Body of pancreas (tissue), 4 donors: ENCODE measurements around the gene SMARCAD1. TPM values are rescaled to one million over a fixed set of nuclear protein-coding genes. Genes with fewer than 3 reads are reported as not detected.

Source experiments
- ATAC-seq: fragments of 150-250 bp; one replicate; pipeline ENCODE4 v1.9.1; 2016
- DNase-seq, 4 donors: peaks; one replicate each; pipeline ENCODE4 v3.0.0-alpha.2; 2019
- H3K27ac ChIP-seq, 4 donors: fragments of 200-600 bp; sonication (generic); 1 replicate in 3 of 4; 2 replicates in 1 of 4; pipeline versions ENCODE4 v1.5.1 to v1.6.1; 2016 to 2019; ENCODE audit warnings: mild to moderate bottlenecking in 1 of 4, mixed read lengths in 1 of 4, moderate library complexity in 1 of 4
- H3K27me3 ChIP-seq, 2 donors: fragments of 200-600 bp; sonication (generic); one replicate each; pipeline ENCODE4 v1.6.0; 2016; ENCODE audit warnings: mild to moderate bottlenecking in 1 of 2
- H3K36me3 ChIP-seq, 2 donors: fragments of 200-600 bp; sonication (generic); replicated peaks in 1 of 2; 2 replicates each; pipeline ENCODE4 v1.5.1; 2016; ENCODE audit warnings: low read depth in 2 of 2; ENCODE audit not compliant: insufficient read depth in 1 of 2
- H3K4me1 ChIP-seq: fragments of 200-600 bp; sonication (generic); one replicate; pipeline ENCODE4 v1.6.0; 2016
- H3K4me3 ChIP-seq, 2 donors: fragments of 200-600 bp; sonication (generic); 1 replicate in 1 of 2; 2 replicates in 1 of 2; pipeline ENCODE4 v1.5.1; 2016 to 2019
- H3K9me3 ChIP-seq, 3 donors: fragments of 200-600 bp; sonication (generic); 1 replicate in 2 of 3; 2 replicates in 1 of 3; pipeline ENCODE4 v1.5.1; 2016
- CTCF ChIP-seq, 7 experiments: fragments of 450-650 bp in 4 of 7; fragments of 200-600 bp in 3 of 7; sonication (generic) in 3 of 7; IDR thresholded peaks; one replicate each; pipeline ENCODE4 v1.5.1; 2016 to 2019; ENCODE audit warnings: antibody characterized with exemption in 7 of 7
- POLR2A ChIP-seq, 3 donors: fragments of 450-650 bp; IDR thresholded peaks; one replicate each; pipeline ENCODE4 v1.6.1; 2016; ENCODE audit warnings: antibody characterized with exemption in 3 of 3, mild to moderate bottlenecking in 2 of 3
- WGBS, 2 donors: methylation state at CpG; one replicate each; pipeline ENCODE4 v1.1.5; 2017; 5-methylcytosine and 5-hydroxymethylcytosine counted together
- intact Hi-C: fragments of 100-400 bp; cut with DNase I; formaldehyde crosslinking; loops from one replicate; pipeline ENCODE4 v1.15.1; 2023
- total RNA-seq, 2 donors: library from RNA; depleted of rRNA; stranded (reverse); fragments of >200 nt; gene quantifications; one replicate each; pipeline ENCODE4 v1.1.0, GENCODE V29; 2016

The SMARCAD1 gene
- total RNA-seq, 2 donors from 2014 or later, result 12.7 to 16.5 TPM

- intact Hi-C loops, result no loop called here
- ATAC-seq (no peak), DNase-seq (no peak)
- Histone ChIP-seq H3K27ac (no peak overlapping the region), H3K36me3 (no peaks in the 10 kb centered on the region), H3K4me3 (no peak overlapping the region), H3K4me1 (no peaks in the 10 kb centered on the region), H3K27me3 (no peaks in the 10 kb centered on the region), H3K9me3 (no peaks in the 10 kb centered on the region)
- TF ChIP-seq POLR2A (IDR thresholded peaks at IDR 0.05), result no peak
- TF ChIP-seq CTCF (IDR thresholded peaks at IDR 0.05), result no peak
- WGBS, 2 donors, result 68 to 87% methylated on average over 3 of the region's 3 CpGs
These were observed 42.4 kb upstream of the SMARCAD1 start for GRCh38 chr4:94165256-94165655.

- ATAC-seq, result no peak
These were observed 39.3 kb upstream of the SMARCAD1 start for GRCh38 chr4:94168321-94168720.

GRCh38 chr4:94169803-94170372 lies 37.8 kb upstream of the SMARCAD1 start:
- Histone ChIP-seq H3K4me3 (no peak overlapping the region), H3K27ac (no peak overlapping the region), H3K4me1 (no peaks in the 10 kb centered on the region), H3K27me3 (no peaks in the 10 kb centered on the region), H3K36me3 (no peaks in the 10 kb centered on the region), H3K9me3 (no peaks in the 10 kb centered on the region)
- TF ChIP-seq CTCF (IDR thresholded peaks at IDR 0.05) (no peak), POLR2A (IDR thresholded peaks at IDR 0.05) (no peak)
- WGBS, 2 donors, result 99 to 100% methylated on average over 3 to 29 of the region's 37 CpGs
- no peak for DNase-seq
- intact Hi-C loops, result no loop called here
- no peak for ATAC-seq

More at GRCh38 chr4:94168321-94168720, 39.3 kb upstream of the SMARCAD1 start:
- Histone ChIP-seq H3K9me3 (no peaks in the 10 kb centered on the region), H3K4me1 (no peaks in the 10 kb centered on the region), H3K27ac (no peak overlapping the region), H3K4me3 (no peak overlapping the region), H3K27me3 (no peaks in the 10 kb centered on the region), H3K36me3 (no peaks in the 10 kb centered on the region)
- 71 to 80% methylated on average over 2 of the region's 2 CpGs for WGBS, 2 donors
- no peak for TF ChIP-seq CTCF (IDR thresholded peaks at IDR 0.05)
- TF ChIP-seq POLR2A (IDR thresholded peaks at IDR 0.05), result no peak
- DNase-seq, result no peak
- intact Hi-C loops, result no loop called here

GRCh38 chr4:94171616-94172015 lies 36.0 kb upstream of the SMARCAD1 start:
- no peak overlapping the region for H3K27ac ChIP-seq
- intact Hi-C loops, result no loop called here
- H3K36me3 ChIP-seq, result no peaks in the 10 kb centered on the region
- 60 to 73% methylated on average over 4 of the region's 4 CpGs for WGBS, 2 donors
- ATAC-seq (no peak), DNase-seq (no peak)
- no peak for TF ChIP-seq POLR2A (IDR thresholded peaks at IDR 0.05)
- TF ChIP-seq CTCF (IDR thresholded peaks at IDR 0.05), result peak in 1 of 7 experiments; percentile 18
- no peaks in the 10 kb centered on the region for H3K4me1 ChIP-seq
- H3K27me3 ChIP-seq, result no peaks in the 10 kb centered on the region
- H3K4me3 ChIP-seq, result no peak overlapping the region
- no peaks in the 10 kb centered on the region for H3K9me3 ChIP-seq

- 34 to 36% methylated on average over 6 of the region's 6 CpGs for WGBS, 2 donors
- Histone ChIP-seq H3K9me3 (no peaks in the 10 kb centered on the region), H3K4me3 (no peak overlapping the region), H3K27me3 (no peaks in the 10 kb centered on the region), H3K4me1 (no peaks in the 10 kb centered on the region), H3K27ac (no peak overlapping the region), H3K36me3 (no peaks in the 10 kb centered on the region)
- no peak for TF ChIP-seq POLR2A (IDR thresholded peaks at IDR 0.05)
- TF ChIP-seq CTCF (IDR thresholded peaks at IDR 0.05), result no peak
- intact Hi-C loops, result no loop called here
- no peak for DNase-seq
- ATAC-seq, result no peak
These were observed 32.0 kb upstream of the SMARCAD1 start for GRCh38 chr4:94175553-94176261.
